ENCODE results near the gene CEP131.

GRCh38 chr17:81222620-81222905 lies 202 bp downstream of the CEP131 start:
- TF ChIP-seq POLR2A (IDR thresholded peaks at IDR 0.05; ENCODE audit: low read depth, low read length) (no peak), TAF1 (IDR thresholded peaks at IDR 0.05; ENCODE audit: low read depth, low read length) (no peak), POLR2AphosphoS5 (IDR thresholded peaks at IDR 0.05; ENCODE audit: low read depth, low read length) (no peak), PAX5 (IDR thresholded peaks at IDR 0.05; ENCODE audit: insufficient read depth, low read length, severe bottlenecking) (no peak)

Measured in GM12891 (cell line).